SJSA1 (cell line): ENCODE data around the gene KCNQ1. TPM values are rescaled to one million over a fixed set of nuclear protein-coding genes. Genes with fewer than 3 reads are reported as not detected.

Experiments used
- DNase-seq, 2 experiments: peaks; one replicate each; pipeline ENCODE4 v3.0.0-alpha.2; 2015 to 2020; ENCODE audit warnings: low spot score in 2 of 2, low read depth in 1 of 2
- H3K27ac ChIP-seq: fragments of 250-450 bp; sonication (Bioruptor Pico); 2 replicates; pipeline ENCODE4 v1.5.1; 2020; ENCODE audit warnings: mild to moderate bottlenecking, moderate library complexity
- H3K27me3 ChIP-seq: fragments of 250-450 bp; sonication (Bioruptor Pico); replicated peaks from 2 replicates; pipeline ENCODE4 v1.5.1; 2020; ENCODE audit warnings: mild to moderate bottlenecking, moderate library complexity
- H3K36me3 ChIP-seq: fragments of 250-450 bp; sonication (Bioruptor Pico); 2 replicates; pipeline ENCODE4 v1.5.1; 2020; ENCODE audit warnings: mild to moderate bottlenecking
- H3K4me1 ChIP-seq: fragments of 250-450 bp; sonication (Bioruptor Pico); replicated peaks from 2 replicates; pipeline ENCODE4 v1.6.1; 2021; ENCODE audit warnings: mild to moderate bottlenecking
- H3K4me3 ChIP-seq: fragments of 250-450 bp; sonication (Bioruptor Pico); 2 replicates; pipeline ENCODE4 v1.5.1; 2020; ENCODE audit warnings: mild to moderate bottlenecking
- H3K9me3 ChIP-seq: fragments of 250-450 bp; sonication (Bioruptor Pico); replicated peaks from 2 replicates; pipeline ENCODE4 v1.5.1; 2020; ENCODE audit warnings: mild to moderate bottlenecking
- total RNA-seq: library from RNA; depleted of rRNA; stranded (reverse); fragments of >200 nt; shearing (Covaris generic); gene quantifications from 2 replicates; pipeline ENCODE4 v1.2.3, GENCODE V29; 2014; rRNA removed

The KCNQ1 gene
- not detected in 2 replicates for total RNA-seq

GRCh38 chr11:2444821-2445745 lies at the start of gene KCNQ1:
Gene KCNQ1 (plus strand): TSS chr11:2445008. CDS start chr11:2445099, 91 bp downstream.
- Histone ChIP-seq H3K4me3 (no peak within 1 kb of the TSS; the same call in 1 of the 2 replicates), H3K4me1 (peaks cover 5% of the 10 kb centered on the region), H3K9me3 (no peaks in the 10 kb centered on the region; the same call in 1 of the 2 replicates), H3K27me3 (peaks cover 79% of the 10 kb centered on the region), H3K36me3 (no peaks in the 10 kb centered on the region), H3K27ac (no peak within 1 kb of the TSS)
- no peak for DNase-seq

- peaks cover 91% of the 10 kb centered on the region for H3K36me3 ChIP-seq
- DNase-seq: no peak
Measured at GRCh38 chr11:2395211-2395730, 49.5 kb upstream of the KCNQ1 start.

GRCh38 chr11:2395856-2396255 lies 49.0 kb upstream of the KCNQ1 start:
- peaks cover 21% of the 10 kb centered on the region for H3K4me1 ChIP-seq
- peaks cover 90% of the 10 kb centered on the region for H3K36me3 ChIP-seq
- H3K27me3 ChIP-seq: no peaks in the 10 kb centered on the region
- H3K9me3 ChIP-seq: no peaks in the 10 kb centered on the region
- H3K27ac ChIP-seq: no peak overlapping the region
- no peak overlapping the region for H3K4me3 ChIP-seq
- no peak for DNase-seq

More at GRCh38 chr11:2395211-2395730, 49.5 kb upstream of the KCNQ1 start:
- H3K27me3 ChIP-seq: no peaks in the 10 kb centered on the region
- H3K27ac ChIP-seq: no peak overlapping the region
- no peaks in the 10 kb centered on the region for H3K9me3 ChIP-seq
- peaks cover 27% of the 10 kb centered on the region for H3K4me1 ChIP-seq
- no peak overlapping the region for H3K4me3 ChIP-seq

- Histone ChIP-seq H3K27me3 (no peaks in the 10 kb centered on the region), H3K36me3 (peaks cover 89% of the 10 kb centered on the region), H3K9me3 (no peaks in the 10 kb centered on the region), H3K4me3 (no peak overlapping the region), H3K27ac (no peak overlapping the region), H3K4me1 (peaks cover 17% of the 10 kb centered on the region)
- DNase-seq: no peak
Measured at GRCh38 chr11:2396471-2396870, 48.3 kb upstream of the KCNQ1 start.

GRCh38 chr11:2397005-2397404 lies 47.8 kb upstream of the KCNQ1 start:
- H3K4me1 ChIP-seq: peaks cover 22% of the 10 kb centered on the region
- no peaks in the 10 kb centered on the region for H3K9me3 ChIP-seq
- H3K27me3 ChIP-seq: no peaks in the 10 kb centered on the region
- no peak overlapping the region for H3K4me3 ChIP-seq
- no peak for DNase-seq
- no peak overlapping the region for H3K27ac ChIP-seq
- H3K36me3 ChIP-seq: peaks cover 89% of the 10 kb centered on the region

GRCh38 chr11:2398664-2399355 lies 46.0 kb upstream of the KCNQ1 start:
- H3K27me3 ChIP-seq: no peaks in the 10 kb centered on the region
- H3K27ac ChIP-seq: peak overlapping the region; percentile 93
- H3K4me1 ChIP-seq: peaks cover 25% of the 10 kb centered on the region
- DNase-seq: no peak
- peaks cover 89% of the 10 kb centered on the region for H3K36me3 ChIP-seq
- H3K9me3 ChIP-seq: no peaks in the 10 kb centered on the region
- peak overlapping the region; percentile 74 for H3K4me3 ChIP-seq

- Histone ChIP-seq H3K4me3 (peak overlapping the region; percentile 74), H3K27ac (peak overlapping the region; percentile 93), H3K9me3 (no peaks in the 10 kb centered on the region), H3K27me3 (no peaks in the 10 kb centered on the region), H3K36me3 (peaks cover 89% of the 10 kb centered on the region), H3K4me1 (peaks cover 25% of the 10 kb centered on the region)
- DNase-seq: no peak
Measured at GRCh38 chr11:2399488-2400068, 45.2 kb upstream of the KCNQ1 start.

- Histone ChIP-seq H3K4me3 (peak within 1 kb of the TSS; percentile 74), H3K27ac (peak within 1 kb of the TSS; percentile 93), H3K27me3 (no peaks in the 10 kb centered on the region), H3K36me3 (peaks cover 90% of the 10 kb centered on the region), H3K4me1 (peaks cover 25% of the 10 kb centered on the region), H3K9me3 (no peaks in the 10 kb centered on the region)
- DNase-seq: peak; percentile 100
Measured at GRCh38 chr11:2400069-2400761, 44.6 kb upstream of the KCNQ1 start, which contains the start of gene TSSC4. Gene TSSC4 (plus strand): TSS chr11:2400750. CDS start chr11:2402634, 1,884 bp downstream.

- H3K9me3 ChIP-seq: no peaks in the 10 kb centered on the region
- peak overlapping the region; percentile 55 for H3K27ac ChIP-seq
- no peaks in the 10 kb centered on the region for H3K27me3 ChIP-seq
- H3K4me3 ChIP-seq: peak overlapping the region; percentile 74
- DNase-seq: no peak
- peaks cover 90% of the 10 kb centered on the region for H3K36me3 ChIP-seq
- H3K4me1 ChIP-seq: peaks cover 25% of the 10 kb centered on the region
Measured at GRCh38 chr11:2400762-2401435, 43.9 kb upstream of the KCNQ1 start.

- DNase-seq: no peak
- H3K4me3 ChIP-seq: peak overlapping the region; percentile 74
- H3K4me1 ChIP-seq: peaks cover 25% of the 10 kb centered on the region
- no peaks in the 10 kb centered on the region for H3K27me3 ChIP-seq
- H3K36me3 ChIP-seq: peaks cover 84% of the 10 kb centered on the region
- H3K27ac ChIP-seq: no peak overlapping the region
- H3K9me3 ChIP-seq: no peaks in the 10 kb centered on the region
Measured at GRCh38 chr11:2401436-2401984, 43.3 kb upstream of the KCNQ1 start.

GRCh38 chr11:2402106-2402505 lies 42.7 kb upstream of the KCNQ1 start:
- H3K4me1 ChIP-seq: peaks cover 25% of the 10 kb centered on the region
- H3K27ac ChIP-seq: no peak overlapping the region
- no peaks in the 10 kb centered on the region for H3K27me3 ChIP-seq
- H3K36me3 ChIP-seq: peaks cover 78% of the 10 kb centered on the region
- DNase-seq: no peak
- no peaks in the 10 kb centered on the region for H3K9me3 ChIP-seq
- H3K4me3 ChIP-seq: peak overlapping the region; percentile 74; the same call in 1 of the 2 replicates

GRCh38 chr11:2402890-2403645 lies 41.7 kb upstream of the KCNQ1 start:
- Histone ChIP-seq H3K27ac (no peak overlapping the region), H3K27me3 (no peaks in the 10 kb centered on the region), H3K36me3 (peaks cover 71% of the 10 kb centered on the region), H3K4me3 (no peak overlapping the region), H3K4me1 (peaks cover 25% of the 10 kb centered on the region), H3K9me3 (no peaks in the 10 kb centered on the region)
- no peak for DNase-seq
